ENCODE results near the gene DOHH. TPM values are rescaled to one million over a fixed set of nuclear protein-coding genes. Genes with fewer than 3 reads are reported as not detected.

Gene DOHH
- total RNA-seq (2014; rRNA removed; shearing (Covaris generic); ENCODE audit: low replicate concordance) = 19.1 and 34.2 TPM in 2 replicates

DNA sequence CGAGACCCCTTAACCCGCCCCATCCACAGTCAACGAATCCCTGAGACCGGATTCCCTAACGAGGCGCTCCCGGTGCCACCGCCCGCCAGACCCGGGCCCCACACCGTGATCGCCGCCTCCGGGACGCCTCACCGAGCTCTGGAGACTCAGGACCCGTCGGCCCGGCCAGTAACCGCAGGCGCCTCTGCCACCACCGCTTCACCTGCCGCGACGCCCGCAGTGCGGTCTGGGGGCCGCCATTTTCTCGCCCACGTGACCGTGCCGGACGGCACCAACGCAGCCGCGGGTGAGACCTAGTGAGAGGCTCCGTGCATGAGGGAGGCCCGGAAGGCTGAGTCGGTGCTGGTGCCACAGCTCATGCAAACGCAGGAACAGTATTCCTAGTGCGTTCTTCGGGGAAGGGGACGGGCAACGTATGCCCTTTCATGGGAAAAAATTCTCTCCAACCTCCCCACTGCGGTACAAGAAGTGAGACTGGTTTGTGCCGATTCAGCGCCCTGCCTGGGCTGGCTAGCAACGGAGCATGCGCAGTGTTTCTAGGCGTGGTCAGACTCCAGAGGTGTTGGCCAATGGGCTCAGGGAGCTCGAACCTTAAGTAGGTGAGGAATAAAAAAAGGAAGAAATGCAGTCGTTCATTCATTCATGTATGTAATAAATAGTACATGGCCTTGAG, at the start of gene DOHH:
Gene DOHH, minus strand, starts transcription at position 246 of the 673 bp plus-strand sequence. CDS start 3,860 bp downstream, outside the sequence.
- peak; percentile 85 for DNase-seq (ENCODE audit: low read depth)
- in situ Hi-C loops (cut with HindIII; ENCODE audit: low pct_unique_long_range_greater_than_20kb, low sequenced_read_pairs) = no loop called here

DNA sequence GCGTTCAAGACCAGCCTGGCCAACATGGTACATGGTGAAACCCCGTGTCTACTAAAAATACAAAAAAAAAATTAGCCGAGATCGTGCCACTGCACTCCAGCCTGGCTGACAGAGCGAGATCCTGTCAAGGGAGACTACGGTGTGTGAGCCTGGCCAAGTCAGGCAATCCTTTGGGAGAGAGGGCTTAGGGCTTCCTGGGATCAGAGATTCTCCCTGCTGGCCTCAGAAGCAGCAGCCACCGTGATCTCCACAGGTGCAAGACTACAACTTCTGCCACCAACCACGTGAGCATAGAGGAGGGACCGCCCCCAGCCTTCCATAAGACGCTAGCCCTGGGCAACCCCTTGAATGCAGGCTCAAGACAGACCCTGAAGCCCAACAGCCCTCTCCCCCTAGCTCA, 49.3 kb upstream of the DOHH start:
- in situ Hi-C loops (cut with HindIII; ENCODE audit: low pct_unique_long_range_greater_than_20kb, low sequenced_read_pairs) = no loop called here
- no peak for DNase-seq (ENCODE audit: low read depth)

GRCh38 chr19:3548606-3549005, 48.1 kb upstream of the DOHH start:
- no peak for DNase-seq (ENCODE audit: low read depth)
- in situ Hi-C loops (cut with HindIII; ENCODE audit: low pct_unique_long_range_greater_than_20kb, low sequenced_read_pairs) = no loop called here

DNA sequence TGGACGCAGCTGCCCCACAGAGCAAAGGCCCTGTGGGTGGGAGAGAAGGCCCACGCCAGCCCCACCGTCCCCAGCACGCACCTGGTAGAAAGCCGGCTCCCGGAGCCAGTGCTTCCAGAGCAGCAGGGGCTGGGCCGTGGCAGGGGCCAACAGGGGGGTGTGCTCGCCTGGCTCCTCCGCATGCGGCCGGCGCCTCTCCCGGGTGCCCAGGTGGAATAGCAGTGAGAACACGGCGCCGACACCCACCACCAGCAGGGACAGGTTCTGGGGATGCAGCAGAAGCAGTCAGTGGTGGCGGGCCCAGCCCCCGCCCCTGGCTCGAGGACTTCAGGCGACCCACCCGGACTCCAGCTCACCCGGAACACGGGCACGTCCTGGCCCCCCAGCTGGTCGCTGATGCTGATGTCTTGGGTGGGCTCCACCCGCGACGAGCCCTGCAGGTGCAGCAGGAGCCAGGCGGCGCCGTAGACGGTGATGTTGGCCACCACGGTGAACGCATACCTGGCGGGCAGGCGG, 47.4 kb upstream of the DOHH start:
- in situ Hi-C loops (cut with HindIII; ENCODE audit: low pct_unique_long_range_greater_than_20kb, low sequenced_read_pairs) = no loop called here
- no peak for DNase-seq (ENCODE audit: low read depth)

- in situ Hi-C loops (cut with HindIII; ENCODE audit: low pct_unique_long_range_greater_than_20kb, low sequenced_read_pairs) = no loop called here
- no peak for DNase-seq (ENCODE audit: low read depth)
Measured at GRCh38 chr19:3547301-3547731, 46.8 kb upstream of the DOHH start.

DNA sequence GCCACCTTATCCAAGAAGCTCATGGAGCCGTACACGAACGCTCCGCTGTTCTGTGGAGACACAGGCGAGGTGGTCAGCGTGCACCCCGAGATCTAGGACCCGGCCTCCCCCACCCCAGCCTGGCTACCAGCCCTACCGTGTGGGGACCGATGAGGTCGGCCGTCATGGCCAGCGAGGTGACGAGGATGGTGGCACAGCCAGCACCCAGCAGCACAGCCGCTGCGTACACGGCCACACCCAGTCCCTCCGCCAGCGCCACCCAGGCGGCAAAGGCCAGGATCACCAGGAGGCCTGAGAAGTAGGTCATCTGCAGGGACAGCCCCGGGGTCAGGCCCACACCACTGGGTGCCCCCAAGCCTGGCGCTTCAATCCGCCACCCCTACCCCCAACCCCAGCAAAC, 45.6 kb upstream of the DOHH start:
- DNase-seq (ENCODE audit: low read depth) = no peak
- in situ Hi-C loops (cut with HindIII; ENCODE audit: low pct_unique_long_range_greater_than_20kb, low sequenced_read_pairs) = no loop called here

DNA sequence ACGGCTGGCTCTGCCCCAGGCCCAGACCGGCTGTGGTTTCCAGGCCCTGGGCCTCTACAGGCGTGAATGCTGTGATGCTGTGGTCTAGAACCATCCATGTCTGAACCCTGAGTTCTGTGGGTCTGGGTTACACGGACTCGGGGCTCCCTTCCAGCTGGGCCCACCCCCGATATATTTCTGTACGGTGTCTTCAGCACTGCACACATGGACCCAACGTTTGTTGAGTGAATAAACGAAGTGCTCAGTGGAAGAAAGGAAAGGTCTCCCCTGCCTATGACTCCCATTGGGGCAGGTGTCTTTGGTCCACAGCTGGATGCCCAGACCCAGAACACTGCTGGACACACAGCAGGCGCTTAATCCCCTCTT, 45.2 kb upstream of the DOHH start:
- in situ Hi-C loops (cut with HindIII; ENCODE audit: low pct_unique_long_range_greater_than_20kb, low sequenced_read_pairs) = no loop called here
- no peak for DNase-seq (ENCODE audit: low read depth)

GRCh38 chr19:3544742-3545668, 44.5 kb upstream of the DOHH start:
- in situ Hi-C loops (cut with HindIII; ENCODE audit: low pct_unique_long_range_greater_than_20kb, low sequenced_read_pairs) = no loop called here
- DNase-seq (ENCODE audit: low read depth) = peak; percentile 34

DNA sequence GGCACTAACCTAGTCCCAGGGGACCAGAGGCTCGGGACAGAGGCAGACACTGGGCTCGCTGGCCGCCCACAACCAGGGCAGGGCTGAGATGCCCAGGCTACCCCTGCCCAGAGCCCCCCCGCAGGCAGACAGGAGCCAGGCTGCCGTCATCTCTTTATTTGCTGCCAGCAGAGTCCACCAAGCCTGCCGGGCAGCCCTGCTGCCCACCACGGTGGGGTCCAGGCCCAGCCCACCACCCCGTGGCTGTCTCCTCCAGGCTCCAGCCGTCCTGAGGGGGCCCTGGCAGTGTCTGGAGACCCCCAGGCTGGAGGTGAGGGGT, 43.5 kb upstream of the DOHH start:
- in situ Hi-C loops (cut with HindIII; ENCODE audit: low pct_unique_long_range_greater_than_20kb, low sequenced_read_pairs) = no loop called here
- DNase-seq (ENCODE audit: low read depth) = no peak

DNA sequence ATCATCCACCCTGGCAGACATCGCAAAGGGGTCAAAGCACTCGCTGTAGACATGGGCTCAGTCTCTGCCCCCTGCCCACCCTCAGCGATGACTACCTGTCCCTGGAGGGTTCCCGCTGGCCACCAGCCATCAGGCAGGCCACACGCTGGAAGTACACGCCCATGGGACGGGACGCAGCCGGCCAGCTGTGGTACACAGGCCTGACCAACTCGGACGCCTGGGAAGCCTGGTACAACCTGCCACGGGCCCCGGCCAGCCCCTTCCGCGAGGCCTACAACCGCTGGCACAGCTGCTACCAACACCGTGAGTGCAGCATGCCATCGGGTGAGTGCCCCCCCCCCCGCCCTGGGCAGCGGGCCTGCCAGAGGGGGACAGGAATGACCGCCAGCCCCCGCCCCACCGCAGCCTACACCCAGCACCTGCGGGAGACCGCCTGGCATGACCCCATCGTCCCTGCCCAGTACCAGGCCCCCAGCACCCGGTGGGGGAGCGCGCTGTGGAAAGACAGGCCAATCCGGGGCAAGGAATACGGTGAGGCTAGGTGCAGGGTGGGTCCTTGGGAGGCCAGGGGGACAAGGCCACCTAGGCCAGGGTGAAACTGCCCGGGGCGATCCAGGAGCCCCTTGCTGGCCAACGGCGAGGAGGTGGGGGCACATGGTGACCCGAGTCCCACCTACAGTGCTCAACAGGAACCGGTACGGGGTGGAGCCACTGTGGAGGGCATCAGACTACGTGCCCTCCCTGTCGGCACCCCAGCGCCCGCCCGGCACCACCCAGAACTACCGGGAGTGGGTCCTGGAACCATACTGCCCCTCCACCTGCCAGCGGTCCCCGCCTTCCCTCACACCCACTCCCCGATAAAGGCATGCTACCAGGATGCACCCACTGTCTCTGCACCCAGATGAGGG, 42.9 kb upstream of the DOHH start:
- in situ Hi-C loops (cut with HindIII; ENCODE audit: low pct_unique_long_range_greater_than_20kb, low sequenced_read_pairs) = no loop called here
- no peak for DNase-seq (ENCODE audit: low read depth)

DNA sequence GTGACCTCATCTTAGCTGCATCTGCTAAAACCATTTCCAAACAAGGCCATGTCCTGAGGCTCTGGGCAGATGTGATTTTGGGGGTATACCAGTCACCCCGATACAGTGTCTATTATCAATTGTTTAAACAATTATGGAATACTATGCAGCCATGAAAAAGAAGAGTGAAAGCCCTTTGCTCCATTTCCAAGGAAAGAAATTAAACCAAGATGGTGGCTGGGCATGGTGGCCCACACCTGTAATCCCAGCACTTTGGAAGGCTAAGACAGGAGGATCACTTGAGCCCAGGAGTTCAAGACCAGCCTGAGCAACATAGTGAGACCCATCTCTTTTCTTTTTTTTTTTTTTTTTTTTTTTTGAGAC, 39.3 kb upstream of the DOHH start:
- in situ Hi-C loops (cut with HindIII; ENCODE audit: low pct_unique_long_range_greater_than_20kb, low sequenced_read_pairs) = no loop called here
- DNase-seq (ENCODE audit: low read depth) = no peak

DNA sequence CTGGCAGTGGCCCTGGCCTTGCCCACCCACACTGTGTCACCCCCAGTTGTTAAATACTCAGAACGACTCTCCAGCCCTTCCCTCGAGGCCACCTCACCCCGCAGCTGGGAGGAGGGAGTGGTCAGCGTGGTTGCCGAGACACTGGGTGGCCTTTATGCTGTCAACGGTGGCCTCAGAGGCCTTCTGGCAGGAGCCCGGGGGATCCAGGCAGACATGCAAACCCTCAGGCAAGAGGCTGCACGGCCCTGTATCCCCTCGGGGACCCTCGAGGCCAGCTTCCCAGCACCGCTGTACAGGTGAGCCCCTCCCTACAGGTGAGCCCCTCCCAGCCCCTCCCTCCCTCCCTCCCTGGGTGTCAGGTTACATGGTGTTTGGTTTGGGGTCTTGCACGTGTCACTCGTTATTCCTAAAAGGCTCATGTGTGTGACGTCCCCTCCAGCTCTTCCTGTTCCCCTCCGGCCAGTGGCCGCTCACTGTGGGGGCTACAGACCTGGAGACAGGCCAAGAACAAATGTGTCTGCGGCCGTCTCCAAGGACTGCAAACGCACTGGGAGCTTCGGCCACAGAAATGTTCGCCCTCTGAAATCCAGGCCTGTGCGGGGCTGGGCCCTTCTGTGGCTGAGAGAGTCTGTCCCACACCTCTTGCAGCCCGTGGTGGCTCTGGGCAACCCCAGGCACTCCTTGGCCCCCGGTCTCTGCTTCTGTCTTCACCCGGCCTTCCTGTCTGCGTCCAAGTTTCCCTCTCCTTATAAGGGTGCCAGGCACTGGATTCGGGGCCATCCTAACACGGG, 38.7 kb upstream of the DOHH start, which contains the start of gene TEKTIP1:
Gene TEKTIP1, plus strand, starts transcription at position 210 of the 791 bp plus-strand sequence. Its CDS starts 4 bp downstream, at position 214.
- in situ Hi-C loops (cut with HindIII; ENCODE audit: low pct_unique_long_range_greater_than_20kb, low sequenced_read_pairs) = no loop called here
- no peak for DNase-seq (ENCODE audit: low read depth)

- in situ Hi-C loops (cut with HindIII; ENCODE audit: low pct_unique_long_range_greater_than_20kb, low sequenced_read_pairs) = no loop called here
- no peak for DNase-seq (ENCODE audit: low read depth)
Measured at GRCh38 chr19:3538258-3538929, 37.9 kb upstream of the DOHH start.

DNA sequence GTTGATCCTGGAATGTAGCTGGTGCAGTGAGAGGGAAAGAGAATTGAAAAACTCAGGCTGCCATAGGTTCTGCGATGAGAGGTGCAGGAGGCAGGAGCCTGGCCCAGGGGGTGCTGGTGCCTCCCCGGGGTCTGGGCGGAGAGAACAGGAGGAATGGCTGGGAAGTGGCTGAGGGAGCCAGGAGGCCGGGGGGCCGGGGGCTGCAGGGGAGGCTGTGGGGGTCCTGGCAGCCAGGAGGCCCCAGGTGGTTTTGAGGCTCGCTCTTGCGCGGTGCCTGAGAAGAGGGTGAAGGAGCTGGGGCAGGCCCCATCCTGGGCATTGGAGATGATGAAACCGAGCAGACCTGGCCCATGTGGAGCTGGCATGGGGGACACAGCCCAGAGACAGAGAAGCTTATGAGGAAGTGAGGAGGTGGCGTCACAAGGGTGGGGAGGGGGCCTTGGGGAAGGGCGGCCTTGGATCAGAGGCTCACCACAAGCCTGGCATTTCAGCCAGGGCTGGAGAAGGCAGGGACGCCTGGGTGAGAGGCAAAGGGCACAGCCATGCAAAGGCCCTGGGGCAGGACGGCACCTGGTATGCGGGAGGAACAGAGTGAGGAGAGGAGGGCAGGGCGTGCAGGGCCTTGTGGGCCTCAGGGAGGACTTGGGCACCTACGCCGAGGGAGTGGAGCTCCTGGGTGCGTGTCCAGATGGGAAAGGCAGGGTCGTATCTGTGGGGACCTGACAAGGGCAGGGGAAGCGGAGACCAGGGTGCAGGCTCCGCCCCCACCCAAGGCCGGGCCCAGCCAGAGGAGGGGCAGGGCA, 37.2 kb upstream of the DOHH start:
- in situ Hi-C loops (cut with HindIII; ENCODE audit: low pct_unique_long_range_greater_than_20kb, low sequenced_read_pairs) = no loop called here
- DNase-seq (ENCODE audit: low read depth) = no peak

- in situ Hi-C loops (cut with HindIII; ENCODE audit: low pct_unique_long_range_greater_than_20kb, low sequenced_read_pairs) = no loop called here
Measured at GRCh38 chr19:3537101-3537437, 36.6 kb upstream of the DOHH start.

DNA sequence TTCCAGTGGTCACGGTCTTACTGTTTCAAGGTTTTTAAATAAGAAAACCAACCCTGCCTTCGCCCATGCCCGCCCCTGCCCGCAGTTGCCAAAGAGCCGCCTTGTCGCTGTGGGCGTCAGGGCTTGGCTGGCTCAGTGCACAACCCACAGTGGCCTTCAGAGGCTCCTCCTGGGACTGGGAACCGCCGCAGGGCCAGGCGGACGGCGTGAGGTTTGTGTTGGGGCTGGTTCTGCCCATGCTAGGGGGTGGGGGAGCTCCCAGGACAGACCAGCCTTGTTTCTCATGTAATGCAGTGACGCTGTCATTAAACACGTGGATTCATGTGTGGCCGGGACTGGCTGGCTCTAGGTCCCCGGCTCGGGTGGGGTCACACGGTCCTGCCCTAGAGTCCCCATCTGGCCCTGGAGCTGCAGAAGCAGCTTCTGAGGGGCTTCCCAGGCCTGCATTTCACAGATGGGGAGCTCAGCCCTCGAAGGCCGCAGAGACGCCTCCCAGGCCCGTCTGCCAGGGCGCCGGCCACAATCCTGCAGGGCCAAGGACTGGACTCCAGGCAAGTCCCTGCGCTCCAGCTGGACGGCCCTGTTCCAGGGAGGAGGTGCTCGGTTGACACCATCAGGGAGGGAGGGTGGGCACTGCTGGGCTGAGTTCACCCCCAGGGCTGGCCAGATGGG, 36.1 kb upstream of the DOHH start:
- in situ Hi-C loops (cut with HindIII; ENCODE audit: low pct_unique_long_range_greater_than_20kb, low sequenced_read_pairs) = no loop called here
- no peak for DNase-seq (ENCODE audit: low read depth)

More at GRCh38 chr19:3537101-3537437, 36.6 kb upstream of the DOHH start:
- DNase-seq (ENCODE audit: low read depth) = no peak

Data from Caki2 (cell line).